ENCODE measurements around the gene RICTOR.

RICTOR gene

DNA sequence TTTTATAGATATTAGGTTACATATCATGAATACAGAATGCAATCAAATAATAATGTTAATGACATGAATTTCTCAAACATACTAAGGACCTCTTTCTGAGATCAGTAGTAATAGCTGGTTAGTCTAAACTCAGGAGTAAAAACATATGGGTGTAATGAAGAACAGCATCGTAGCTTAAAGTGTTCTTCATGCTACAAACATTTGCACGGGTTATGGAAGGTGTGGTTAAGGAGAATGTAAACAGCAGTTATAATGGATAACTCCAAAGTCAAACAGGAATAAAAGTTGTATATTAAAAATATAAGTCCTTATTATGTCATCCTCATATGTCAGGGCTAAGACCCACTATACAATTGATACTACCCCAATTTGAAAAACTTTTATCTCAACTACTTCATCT lies 112.5 kb downstream of the RICTOR start:
- no peaks in the 10 kb centered on the region for H3K27me3 Mint-ChIP-seq
- peaks cover 84% of the 10 kb centered on the region for H3K36me3 Mint-ChIP-seq (ENCODE audit: insufficient read depth)
- H3K9me3 Mint-ChIP-seq, result no peaks in the 10 kb centered on the region
- no peak for DNase-seq
- H3K4me1 Mint-ChIP-seq (ENCODE audit: low read depth in 2 of 2), result no peaks in the 10 kb centered on the region
- H3K27ac Mint-ChIP-seq, result no peak overlapping the region
- H3K4me3 Mint-ChIP-seq, result no peak overlapping the region
- no peak for ATAC-seq (replicated peaks)

DNA sequence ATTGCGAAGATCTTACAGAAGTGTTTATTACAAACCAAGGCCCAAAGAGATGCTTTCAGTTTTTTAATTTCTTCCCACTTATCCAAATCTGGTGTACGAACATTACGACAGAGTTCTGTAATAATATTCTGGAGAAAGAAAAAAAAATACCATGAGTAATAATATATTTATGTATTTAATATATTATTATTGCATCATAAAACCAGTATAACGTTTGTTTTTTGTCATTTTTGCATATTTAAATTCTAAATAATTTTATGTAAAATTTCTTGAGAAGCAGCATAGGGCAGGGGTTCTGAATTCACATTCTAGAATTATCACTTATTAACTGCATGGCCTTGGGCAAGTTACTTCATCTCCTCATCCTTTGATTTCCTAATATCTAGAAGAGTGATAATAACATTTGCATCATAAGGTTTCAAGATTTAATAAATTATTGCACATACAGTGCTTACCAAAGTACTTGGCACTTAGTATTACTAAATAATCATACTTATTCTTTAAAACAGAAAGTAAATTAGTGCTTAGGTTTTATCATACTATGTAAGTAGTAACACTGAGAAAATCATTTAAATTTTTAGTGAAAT lies 120.7 kb downstream of the RICTOR start:
- Mint-ChIP-seq H3K27ac (no peak overlapping the region), H3K4me1 (ENCODE audit: low read depth in 2 of 2) (no peaks in the 10 kb centered on the region), H3K4me3 (no peak overlapping the region), H3K36me3 (ENCODE audit: insufficient read depth) (peaks cover 71% of the 10 kb centered on the region), H3K9me3 (no peaks in the 10 kb centered on the region), H3K27me3 (no peaks in the 10 kb centered on the region)
- DNase-seq (no peak), ATAC-seq (replicated peaks) (no peak)

DNA sequence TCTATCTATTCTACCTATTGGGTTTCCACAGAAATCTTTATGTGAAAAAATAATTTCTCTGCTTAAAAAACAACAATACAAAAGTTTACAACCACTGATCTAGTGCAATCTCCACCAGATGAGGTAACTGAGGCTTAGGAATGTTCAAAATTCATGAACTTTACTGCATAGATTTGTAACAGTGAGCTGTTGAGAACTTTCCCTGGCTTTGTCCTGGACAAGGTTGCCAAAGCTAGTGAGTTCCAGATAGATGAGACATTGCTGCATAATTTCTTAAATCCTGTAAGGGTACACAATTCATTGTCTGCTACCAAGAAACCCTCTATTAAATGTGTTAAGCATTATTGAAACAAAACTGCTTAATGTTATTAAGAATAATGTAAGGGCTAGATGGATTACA lies 125.7 kb downstream of the RICTOR start:
- H3K9me3 Mint-ChIP-seq, result no peaks in the 10 kb centered on the region
- H3K36me3 Mint-ChIP-seq (ENCODE audit: insufficient read depth), result peaks cover 63% of the 10 kb centered on the region
- H3K27me3 Mint-ChIP-seq, result no peaks in the 10 kb centered on the region

DNA sequence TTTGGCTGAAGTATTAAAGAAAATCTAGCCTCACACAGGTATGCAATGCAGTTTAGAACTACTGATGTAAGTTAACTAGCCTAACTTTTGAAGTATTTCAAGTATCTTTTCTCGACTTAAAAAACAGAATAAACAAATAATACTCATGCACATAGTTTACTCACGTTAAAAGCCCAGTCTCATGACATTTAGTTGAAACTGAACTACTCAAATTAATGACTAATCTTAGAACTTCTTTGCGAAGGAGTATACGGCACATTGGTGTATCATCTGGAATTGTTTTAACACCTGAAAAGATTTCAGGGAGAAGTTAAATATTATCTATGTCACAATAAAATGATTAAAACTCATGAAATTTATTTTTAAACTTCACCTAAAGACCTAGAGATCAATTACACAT lies 129.9 kb downstream of the RICTOR start:
- Mint-ChIP-seq H3K36me3 (ENCODE audit: insufficient read depth) (peaks cover 67% of the 10 kb centered on the region), H3K4me1 (ENCODE audit: low read depth in 2 of 2) (no peaks in the 10 kb centered on the region), H3K4me3 (no peak overlapping the region), H3K27ac (no peak overlapping the region), H3K9me3 (no peaks in the 10 kb centered on the region), H3K27me3 (no peaks in the 10 kb centered on the region)
- ATAC-seq (replicated peaks) (no peak), DNase-seq (no peak)

More for the DNA sequence above, 125.7 kb downstream of the RICTOR start:
- DNase-seq, result no peak
- Mint-ChIP-seq H3K4me1 (ENCODE audit: low read depth in 2 of 2) (no peaks in the 10 kb centered on the region), H3K4me3 (no peak overlapping the region), H3K27ac (peak overlapping the region in 1 of 2 donors; percentile 38)
- no peak for ATAC-seq (replicated peaks)

DNA sequence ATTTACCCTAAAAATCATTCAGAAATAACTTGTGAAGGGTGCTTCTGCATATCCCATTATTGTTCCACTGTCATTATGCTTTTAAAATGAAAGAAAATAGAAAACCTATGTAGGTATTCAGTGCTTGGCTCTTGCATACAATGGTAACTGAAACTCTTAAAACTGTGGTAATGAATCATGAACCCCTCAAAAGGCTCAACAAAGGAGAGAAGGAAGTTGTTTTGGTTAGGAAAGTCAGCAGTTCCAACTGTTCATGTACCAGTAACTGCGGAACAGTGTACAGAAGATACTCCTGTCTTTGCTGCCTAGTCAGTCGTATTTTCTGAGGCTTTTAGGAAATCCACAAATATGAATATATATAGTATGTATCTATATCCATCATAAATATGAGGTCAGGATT lies 132.3 kb downstream of the RICTOR start:
- Mint-ChIP-seq H3K4me3 (no peak overlapping the region), H3K27ac (no peak overlapping the region), H3K27me3 (no peaks in the 10 kb centered on the region), H3K36me3 (ENCODE audit: insufficient read depth) (peaks cover 70% of the 10 kb centered on the region), H3K9me3 (no peaks in the 10 kb centered on the region), H3K4me1 (ENCODE audit: low read depth in 2 of 2) (no peaks in the 10 kb centered on the region)
- ATAC-seq (replicated peaks) (no peak), DNase-seq (no peak)

DNA sequence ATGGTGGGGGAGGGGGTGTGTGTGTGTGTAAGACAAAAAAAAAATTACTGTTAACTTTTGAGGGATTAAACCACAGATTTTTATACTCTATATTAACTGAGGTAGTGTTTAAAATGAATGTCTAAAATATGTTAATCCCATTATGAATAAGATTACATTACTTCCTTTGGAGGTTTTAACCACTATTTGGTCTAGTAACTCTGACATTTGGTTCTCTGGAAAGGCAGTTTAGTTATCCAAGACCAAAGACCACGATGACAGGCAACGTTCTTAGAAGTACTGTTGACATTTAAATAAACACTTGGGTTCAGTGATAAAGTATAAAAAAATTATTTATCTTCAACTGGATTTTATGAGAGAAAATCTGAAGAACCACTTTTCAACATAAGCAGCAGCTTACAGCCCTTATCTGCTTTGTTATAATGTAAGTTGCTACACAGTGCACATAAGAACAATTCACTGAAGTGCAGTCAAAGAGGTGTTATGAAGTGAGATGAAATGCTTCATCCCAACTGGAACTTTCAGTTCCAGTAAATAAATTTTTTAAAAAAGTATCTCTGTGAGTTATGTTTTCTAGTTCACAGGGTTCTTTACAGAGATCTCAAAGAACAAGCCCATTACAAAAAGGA lies 133.9 kb downstream of the RICTOR start:
- no peaks in the 10 kb centered on the region for H3K9me3 Mint-ChIP-seq

DNA sequence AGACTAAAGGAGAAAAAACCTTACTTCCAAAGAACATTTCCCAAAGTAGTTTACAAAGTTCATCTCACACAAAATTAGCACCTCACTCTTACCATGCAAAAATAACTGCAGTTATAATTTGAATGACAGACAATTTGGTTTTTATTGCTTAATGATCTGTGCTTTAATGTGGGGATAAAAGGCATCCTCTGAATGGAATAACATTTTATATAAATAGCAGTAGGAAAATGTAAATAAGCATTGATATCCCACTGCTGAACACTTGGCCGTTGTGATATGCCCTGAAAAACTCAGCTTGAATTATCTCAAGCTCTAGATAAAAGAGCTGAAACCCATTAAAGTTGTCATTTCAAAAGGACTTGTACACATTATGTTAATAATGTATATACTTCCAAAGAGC lies 135.2 kb downstream of the RICTOR start:
- no peak for ATAC-seq (replicated peaks)
- no peak overlapping the region for H3K27ac Mint-ChIP-seq
- H3K27me3 Mint-ChIP-seq, result no peaks in the 10 kb centered on the region

More for the DNA sequence above, 133.9 kb downstream of the RICTOR start:
- Mint-ChIP-seq H3K27me3 (no peaks in the 10 kb centered on the region), H3K36me3 (ENCODE audit: insufficient read depth) (peaks cover 67% of the 10 kb centered on the region), H3K27ac (no peak overlapping the region), H3K4me3 (no peak overlapping the region), H3K4me1 (ENCODE audit: low read depth in 2 of 2) (no peaks in the 10 kb centered on the region)
- ATAC-seq (replicated peaks) (no peak), DNase-seq (no peak)

DNA sequence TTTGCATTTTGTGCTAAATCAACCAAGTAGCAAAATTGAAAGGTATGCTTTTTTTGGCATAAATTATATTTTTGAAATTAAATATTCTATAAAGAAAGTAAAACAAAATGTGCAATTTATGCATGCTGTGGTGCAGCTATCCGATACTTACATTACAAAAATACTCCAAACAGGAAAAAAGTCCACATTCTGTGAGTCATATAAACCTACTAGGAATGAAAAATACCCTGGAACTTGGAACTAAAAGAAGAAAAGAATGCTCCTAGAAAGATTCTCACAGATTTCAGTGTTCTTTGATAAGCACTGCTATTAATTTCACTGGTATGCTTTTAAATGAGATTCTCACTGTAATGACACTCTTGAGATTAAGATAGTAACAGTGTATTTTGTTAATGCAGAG lies 135.8 kb downstream of the RICTOR start:
- H3K4me3 Mint-ChIP-seq, result no peak overlapping the region
- H3K27ac Mint-ChIP-seq, result no peak overlapping the region
- DNase-seq, result no peak
- H3K9me3 Mint-ChIP-seq, result no peaks in the 10 kb centered on the region
- H3K4me1 Mint-ChIP-seq (ENCODE audit: low read depth in 2 of 2), result no peaks in the 10 kb centered on the region
- ATAC-seq (replicated peaks), result no peak
- peaks cover 48% of the 10 kb centered on the region for H3K36me3 Mint-ChIP-seq (ENCODE audit: insufficient read depth)
- H3K27me3 Mint-ChIP-seq, result no peaks in the 10 kb centered on the region

More for the DNA sequence above, 135.2 kb downstream of the RICTOR start:
- Mint-ChIP-seq H3K36me3 (ENCODE audit: insufficient read depth) (peaks cover 53% of the 10 kb centered on the region), H3K4me3 (no peak overlapping the region), H3K4me1 (ENCODE audit: low read depth in 2 of 2) (no peaks in the 10 kb centered on the region), H3K9me3 (no peaks in the 10 kb centered on the region)
- DNase-seq, result no peak

DNA sequence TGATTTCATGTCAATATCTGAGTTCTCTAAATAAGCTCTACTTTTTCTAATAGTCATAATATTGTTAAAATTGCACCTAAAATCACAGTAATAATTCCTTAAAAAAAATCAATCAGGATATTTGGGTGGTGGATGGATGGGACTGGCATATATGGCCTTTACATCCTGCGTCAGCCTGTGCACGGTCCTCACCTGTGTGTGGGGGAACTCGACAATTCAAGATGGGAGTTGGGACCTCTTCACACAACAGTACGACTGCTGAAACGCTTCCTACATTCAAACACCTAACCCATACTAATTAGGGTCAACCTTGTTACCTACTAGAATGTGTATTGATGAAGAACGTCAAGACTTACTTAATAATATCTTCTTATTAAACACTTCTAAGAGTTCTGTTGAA lies 137.9 kb downstream of the RICTOR start:
- no peak overlapping the region for H3K4me3 Mint-ChIP-seq
- no peak for ATAC-seq (replicated peaks)
- no peak for DNase-seq
- no peaks in the 10 kb centered on the region for H3K4me1 Mint-ChIP-seq (ENCODE audit: low read depth in 2 of 2)
- H3K9me3 Mint-ChIP-seq, result no peaks in the 10 kb centered on the region
- peaks cover 29% of the 10 kb centered on the region for H3K36me3 Mint-ChIP-seq (ENCODE audit: insufficient read depth)
- H3K27me3 Mint-ChIP-seq, result no peaks in the 10 kb centered on the region
- no peak overlapping the region for H3K27ac Mint-ChIP-seq

DNA sequence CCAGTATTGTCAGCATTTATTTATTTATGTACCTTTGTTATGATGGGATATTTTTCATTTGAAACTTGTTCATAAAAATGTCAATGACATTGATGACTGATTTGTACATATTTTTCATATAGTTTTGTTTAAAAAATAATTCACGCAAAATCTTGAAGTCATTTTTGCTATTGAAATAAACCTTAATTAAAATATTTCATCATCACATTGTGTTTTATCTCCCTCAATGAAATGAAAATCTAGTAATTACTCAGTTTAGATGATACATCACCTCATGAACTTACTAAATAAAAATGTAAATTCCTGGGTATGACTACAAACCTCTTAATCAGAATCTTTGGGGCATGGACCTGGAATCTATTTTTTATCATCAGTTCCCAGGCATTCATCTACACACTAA lies 138.8 kb downstream of the RICTOR start:
- no peaks in the 10 kb centered on the region for H3K27me3 Mint-ChIP-seq
- DNase-seq (no peak), ATAC-seq (replicated peaks) (no peak)
- no peak overlapping the region for H3K4me3 Mint-ChIP-seq
- H3K36me3 Mint-ChIP-seq (ENCODE audit: insufficient read depth), result peaks cover 21% of the 10 kb centered on the region
- no peak overlapping the region for H3K27ac Mint-ChIP-seq
- no peaks in the 10 kb centered on the region for H3K4me1 Mint-ChIP-seq (ENCODE audit: low read depth in 2 of 2)
- H3K9me3 Mint-ChIP-seq, result no peaks in the 10 kb centered on the region

DNA sequence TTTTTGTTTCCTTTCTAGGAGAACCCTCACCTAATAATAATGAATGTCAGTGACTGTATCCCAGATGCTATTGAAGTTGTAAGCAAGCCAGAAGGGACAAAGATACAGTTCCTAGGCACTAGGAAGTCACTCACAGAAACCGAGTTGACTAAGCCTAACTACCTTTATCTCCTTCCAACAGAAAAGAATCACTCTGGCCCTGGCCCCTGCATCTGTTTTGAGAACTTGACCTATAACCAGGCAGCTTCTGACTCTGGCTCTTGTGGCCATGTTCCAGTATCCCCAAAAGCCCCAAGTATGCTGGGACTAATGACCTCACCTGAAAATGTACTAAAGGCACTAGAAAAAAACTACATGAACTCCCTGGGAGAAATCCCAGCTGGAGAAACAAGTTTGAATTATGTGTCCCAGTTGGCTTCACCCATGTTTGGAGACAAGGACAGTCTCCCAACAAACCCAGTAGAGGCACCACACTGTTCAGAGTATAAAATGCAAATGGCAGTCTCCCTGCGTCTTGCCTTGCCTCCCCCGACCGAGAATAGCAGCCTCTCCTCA lies 141.3 kb downstream of the RICTOR start:
- DNase-seq (no peak), ATAC-seq (replicated peaks) (no peak)
- no peaks in the 10 kb centered on the region for H3K4me1 Mint-ChIP-seq (ENCODE audit: low read depth in 2 of 2)
- peaks cover 13% of the 10 kb centered on the region for H3K36me3 Mint-ChIP-seq (ENCODE audit: insufficient read depth)
- peaks cover 4 to 6% of the 10 kb centered on the region in 2 donors for H3K27me3 Mint-ChIP-seq
- H3K27ac Mint-ChIP-seq, result no peak overlapping the region
- H3K9me3 Mint-ChIP-seq, result no peaks in the 10 kb centered on the region
- no peak overlapping the region for H3K4me3 Mint-ChIP-seq

DNA sequence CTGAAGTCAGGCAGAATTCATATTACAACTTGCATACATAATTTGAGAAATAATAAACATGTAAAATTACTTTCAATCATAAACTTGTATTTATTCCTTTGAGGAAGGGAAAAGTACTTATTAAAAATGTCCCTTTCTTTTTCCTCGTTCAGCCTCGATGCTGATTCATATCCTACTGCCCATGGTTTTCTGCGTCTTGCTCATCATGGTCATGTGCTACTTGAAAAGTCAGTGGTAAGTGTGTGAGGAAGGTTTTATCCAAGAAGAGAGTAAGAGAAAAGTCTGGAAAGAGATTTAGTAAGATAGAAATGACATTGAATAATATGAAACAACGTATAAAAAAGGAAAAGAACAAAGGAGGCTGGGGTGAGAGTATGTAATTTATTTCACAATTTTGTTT lies 142.5 kb downstream of the RICTOR start:
- Mint-ChIP-seq H3K27me3 (peaks cover 11 to 12% of the 10 kb centered on the region in 2 donors), H3K36me3 (ENCODE audit: insufficient read depth) (peaks cover 5% of the 10 kb centered on the region), H3K4me1 (ENCODE audit: low read depth in 2 of 2) (no peaks in the 10 kb centered on the region), H3K9me3 (no peaks in the 10 kb centered on the region), H3K4me3 (no peak overlapping the region), H3K27ac (no peak overlapping the region)
- DNase-seq (no peak), ATAC-seq (replicated peaks) (no peak)

DNA sequence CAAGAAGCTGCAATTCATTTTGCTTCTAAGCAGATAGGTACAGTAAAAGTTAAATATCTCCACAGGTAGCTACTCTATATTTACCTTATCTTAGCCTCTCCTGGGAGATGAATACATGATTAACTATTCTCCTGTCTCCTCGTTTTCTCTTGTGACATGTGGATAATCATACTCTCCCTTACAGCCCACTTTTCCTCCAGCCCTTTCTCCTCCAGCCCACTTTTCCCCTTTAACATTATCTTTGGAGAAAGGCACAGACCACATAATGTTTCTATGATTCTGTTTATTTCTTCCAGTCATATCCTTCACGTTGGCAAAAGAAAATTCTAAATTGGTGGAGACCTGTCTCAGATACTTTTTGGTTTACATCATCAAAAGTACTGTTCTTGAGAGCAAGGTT lies 144.4 kb downstream of the RICTOR start:
- ATAC-seq (replicated peaks) (no peak), DNase-seq (no peak)
- Mint-ChIP-seq H3K4me3 (no peak overlapping the region), H3K36me3 (ENCODE audit: insufficient read depth) (no peaks in the 10 kb centered on the region), H3K27me3 (peaks cover 26 to 30% of the 10 kb centered on the region in 2 donors), H3K9me3 (no peaks in the 10 kb centered on the region), H3K4me1 (ENCODE audit: low read depth in 2 of 2) (no peaks in the 10 kb centered on the region), H3K27ac (no peak overlapping the region)

DNA sequence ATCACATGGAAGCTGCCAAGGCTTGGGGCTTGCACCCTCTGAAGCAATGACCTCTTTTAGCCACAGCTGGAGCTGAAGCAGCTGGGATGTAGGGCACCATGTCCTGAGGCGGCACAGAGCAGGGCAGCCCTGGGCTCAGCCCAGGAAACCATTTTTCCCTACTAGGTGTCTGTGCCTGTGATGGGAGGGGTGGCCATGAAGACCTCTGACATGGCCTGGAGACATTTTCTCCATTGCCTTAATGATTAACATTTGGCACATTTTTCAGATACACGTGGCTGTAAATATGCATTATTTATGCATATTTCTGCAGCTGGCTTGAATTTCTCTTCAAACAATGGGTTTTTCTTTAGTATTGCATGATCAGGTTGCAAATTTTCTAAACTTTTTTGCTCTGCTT lies 146.7 kb downstream of the RICTOR start:
- no peak overlapping the region for H3K27ac Mint-ChIP-seq
- ATAC-seq (replicated peaks) (no peak), DNase-seq (no peak)
- no peaks in the 10 kb centered on the region for H3K9me3 Mint-ChIP-seq
- H3K4me3 Mint-ChIP-seq, result no peak overlapping the region
- H3K36me3 Mint-ChIP-seq (ENCODE audit: insufficient read depth), result no peaks in the 10 kb centered on the region
- peaks cover 38 to 43% of the 10 kb centered on the region in 2 donors for H3K27me3 Mint-ChIP-seq
- H3K4me1 Mint-ChIP-seq (ENCODE audit: low read depth in 2 of 2), result no peaks in the 10 kb centered on the region

Data from effector memory CD8-positive, alpha-beta T cell (primary cell).